ENCODE data around the gene ZG16. TPM values are rescaled to one million over a fixed set of nuclear protein-coding genes. Genes with fewer than 3 reads are reported as not detected.
A peak's percentile ranks its signal among the peaks of the same experiment; 100 is the strongest.

The ZG16 gene
- total and polyA plus RNA-seq, 9 of the 15 experiments (the other 6 are each of a cell fraction or from before 2014, with no cell fraction given), result 0.04 TPM; not detected in 8

GRCh38 chr16:29757950-29758466 is 20.0 kb upstream of the ZG16 start:
- Histone ChIP-seq H3K27me3 (ENCODE audit: control insufficient read depth in 2 of 2, insufficient read depth in 2 of 2, low read length in 2 of 2) (no peaks in the 10 kb centered on the region), H3K36me3 (ENCODE audit: control insufficient read depth, insufficient read depth, low read length) (no peaks in the 10 kb centered on the region), H3K4me3 (no peak overlapping the region), H3K9ac (ENCODE audit: insufficient read depth in 1 of 2, low read depth in 2 of 2, low read length in 2 of 2) (no peak overlapping the region), H3K4me2 (ENCODE audit: insufficient read depth, low read length) (no peak overlapping the region), H2AFZ (ENCODE audit: low read depth, low read length) (no peak overlapping the region), H3K9me3 (replicated peaks; ENCODE audit: control insufficient read depth, insufficient read depth, low read depth, low read length) (no peaks in the 10 kb centered on the region), H3K4me1 (replicated peaks in 1 of 2; ENCODE audit: control insufficient read depth in 2 of 2, insufficient read depth in 2 of 2, low read length in 2 of 2) (peaks cover 0 to 3% of the 10 kb centered on the region in 2 experiments; a peak in 1 of 5 replicates), H3K79me2 (ENCODE audit: control insufficient read depth, insufficient read depth, low read length) (no peaks in the 10 kb centered on the region), H3K9me1 (ENCODE audit: control insufficient read depth, insufficient read depth, low read length) (no peaks in the 10 kb centered on the region), H3K27ac (ENCODE audit: extremely low read depth, low read depth, low read length) (no peak overlapping the region), H4K20me1 (replicated peaks; ENCODE audit: control insufficient read depth, insufficient read depth, low read length) (no peaks in the 10 kb centered on the region)
- no TSS peak for BruUV-seq (replicated peaks)
- ChIA-PET POLR2A (interaction anchor here (1.1 kb wide), 1 partner anchor 46 kb away, joined by 3 read pairs; no protein-coding TSS in a partner anchor), CTCF (ENCODE audit: low intra/inter-chr PET ratio) (no interaction called here)
- intact Hi-C loops (cut with micrococcal nuclease) (no loop called here), in situ Hi-C loops (cut with MboI) (no loop called here)
- WGBS (ENCODE audit: insufficient coverage, low coverage, missing lambda C conversion rate), result 38% methylated on average over 5 of the region's 6 CpGs
- no peak for FAIRE-seq
- no peak for DNase-seq (ENCODE audit: extremely low read depth in 1 of 4, low spot score in 3 of 4)
- peak; percentile 67 for ATAC-seq
- TF ChIP-seq CEBPB (tag; IDR thresholded peaks at IDR 0.05) (peak; percentile 71), HSF4 (CRISPR knock-in tag; IDR thresholded peaks at IDR 0.05; ENCODE audit: borderline replicate concordance) (no peak), ZNF384 (IDR thresholded peaks at IDR 0.05; ENCODE audit: low read depth, low read length) (peak; percentile 88), MYNN (IDR thresholded peaks at IDR 0.05) (no peak), MYNN (CRISPR knock-in tag; IDR thresholded peaks at IDR 0.05) (no peak), ATF7 (IDR thresholded peaks at IDR 0.05) (peak; percentile 73), CEBPG (CRISPR knock-in tag; IDR thresholded peaks at IDR 0.05) (peak; percentile 76), CEBPG (tag; conservative IDR thresholded peaks at IDR 0.05 in 1 of 2, IDR thresholded peaks at IDR 0.05 in 1 of 2) (peak; percentile 87 to 93), PHF20 (IDR thresholded peaks at IDR 0.05; ENCODE audit: partially characterized antibody) (no peak), ZC3H4 (CRISPR knock-in tag; IDR thresholded peaks at IDR 0.05; ENCODE audit: borderline replicate concordance) (no peak), TBP (optimal IDR thresholded peaks at IDR 0.05; ENCODE audit: low read depth, low read length) (no peak)
- TF ChIP-seq, protein P1, sequence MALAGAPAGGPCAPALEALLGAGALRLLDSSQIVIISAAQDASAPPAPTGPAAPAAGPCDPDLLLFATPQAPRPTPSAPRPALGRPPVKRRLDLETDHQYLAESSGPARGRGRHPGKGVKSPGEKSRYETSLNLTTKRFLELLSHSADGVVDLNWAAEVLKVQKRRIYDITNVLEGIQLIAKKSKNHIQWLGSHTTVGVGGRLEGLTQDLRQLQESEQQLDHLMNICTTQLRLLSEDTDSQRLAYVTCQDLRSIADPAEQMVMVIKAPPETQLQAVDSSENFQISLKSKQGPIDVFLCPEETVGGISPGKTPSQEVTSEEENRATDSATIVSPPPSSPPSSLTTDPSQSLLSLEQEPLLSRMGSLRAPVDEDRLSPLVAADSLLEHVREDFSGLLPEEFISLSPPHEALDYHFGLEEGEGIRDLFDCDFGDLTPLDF (CRISPR knock-in tag; IDR thresholded peaks at IDR 0.05), result no peak
- TF ChIP-seq, protein P2, sequence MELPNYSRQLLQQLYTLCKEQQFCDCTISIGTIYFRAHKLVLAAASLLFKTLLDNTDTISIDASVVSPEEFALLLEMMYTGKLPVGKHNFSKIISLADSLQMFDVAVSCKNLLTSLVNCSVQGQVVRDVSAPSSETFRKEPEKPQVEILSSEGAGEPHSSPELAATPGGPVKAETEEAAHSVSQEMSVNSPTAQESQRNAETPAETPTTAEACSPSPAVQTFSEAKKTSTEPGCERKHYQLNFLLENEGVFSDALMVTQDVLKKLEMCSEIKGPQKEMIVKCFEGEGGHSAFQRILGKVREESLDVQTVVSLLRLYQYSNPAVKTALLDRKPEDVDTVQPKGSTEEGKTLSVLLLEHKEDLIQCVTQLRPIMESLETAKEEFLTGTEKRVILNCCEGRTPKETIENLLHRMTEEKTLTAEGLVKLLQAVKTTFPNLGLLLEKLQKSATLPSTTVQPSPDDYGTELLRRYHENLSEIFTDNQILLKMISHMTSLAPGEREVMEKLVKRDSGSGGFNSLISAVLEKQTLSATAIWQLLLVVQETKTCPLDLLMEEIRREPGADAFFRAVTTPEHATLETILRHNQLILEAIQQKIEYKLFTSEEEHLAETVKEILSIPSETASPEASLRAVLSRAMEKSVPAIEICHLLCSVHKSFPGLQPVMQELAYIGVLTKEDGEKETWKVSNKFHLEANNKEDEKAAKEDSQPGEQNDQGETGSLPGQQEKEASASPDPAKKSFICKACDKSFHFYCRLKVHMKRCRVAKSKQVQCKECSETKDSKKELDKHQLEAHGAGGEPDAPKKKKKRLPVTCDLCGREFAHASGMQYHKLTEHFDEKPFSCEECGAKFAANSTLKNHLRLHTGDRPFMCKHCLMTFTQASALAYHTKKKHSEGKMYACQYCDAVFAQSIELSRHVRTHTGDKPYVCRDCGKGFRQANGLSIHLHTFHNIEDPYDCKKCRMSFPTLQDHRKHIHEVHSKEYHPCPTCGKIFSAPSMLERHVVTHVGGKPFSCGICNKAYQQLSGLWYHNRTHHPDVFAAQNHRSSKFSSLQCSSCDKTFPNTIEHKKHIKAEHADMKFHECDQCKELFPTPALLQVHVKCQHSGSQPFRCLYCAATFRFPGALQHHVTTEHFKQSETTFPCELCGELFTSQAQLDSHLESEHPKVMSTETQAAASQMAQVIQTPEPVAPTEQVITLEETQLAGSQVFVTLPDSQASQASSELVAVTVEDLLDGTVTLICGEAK (IDR thresholded peaks at IDR 0.05), result peak; percentile 69
- TF ChIP-seq, protein P2 (CRISPR knock-in tag; IDR thresholded peaks at IDR 0.05), result no peak
